AG09319 (cell line): ENCODE measurements around the gene ZNF319.
"Not testable (repeated sequence)": the region's sequence is repeated elsewhere in the genome, so short reads cannot be mapped to it uniquely, and the experiment has no call there.

Experiments used
- DNase-seq: peaks from one replicate; pipeline ENCODE4 v3.0.0-alpha.2; 2010; ENCODE audit warnings: low read depth; ENCODE audit errors: extremely low read depth
- TF ChIP-seq, protein P1 (sequence below): IDR thresholded peaks from 2 replicates; pipeline ENCODE4 v1.5.1; 2011; ENCODE audit warnings: low read depth, mild to moderate bottlenecking, inconsistent platforms, low read length, moderate library complexity

Gene ZNF319

DNA sequence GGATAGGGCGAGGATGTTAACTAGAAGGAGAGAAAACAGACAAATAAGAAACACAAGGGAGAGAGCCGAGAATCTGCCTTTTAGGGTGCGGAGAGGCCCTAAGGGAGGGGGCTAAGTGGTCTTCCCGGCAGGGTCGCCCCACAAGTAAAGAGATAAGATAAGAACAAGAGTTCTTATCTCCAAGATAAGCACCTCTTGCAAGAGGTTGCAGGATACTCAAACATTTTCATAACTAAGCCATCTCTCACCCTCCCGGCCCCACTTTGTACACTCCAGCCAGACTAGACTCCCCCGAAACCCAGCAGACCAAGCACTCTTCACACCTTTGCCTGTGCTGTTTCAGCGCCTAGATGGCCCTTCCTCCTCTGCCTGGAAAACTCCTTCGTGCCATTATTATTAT lies 14.3 kb downstream of the ZNF319 start:
- DNase-seq = no peak
- TF ChIP-seq, protein P1, sequence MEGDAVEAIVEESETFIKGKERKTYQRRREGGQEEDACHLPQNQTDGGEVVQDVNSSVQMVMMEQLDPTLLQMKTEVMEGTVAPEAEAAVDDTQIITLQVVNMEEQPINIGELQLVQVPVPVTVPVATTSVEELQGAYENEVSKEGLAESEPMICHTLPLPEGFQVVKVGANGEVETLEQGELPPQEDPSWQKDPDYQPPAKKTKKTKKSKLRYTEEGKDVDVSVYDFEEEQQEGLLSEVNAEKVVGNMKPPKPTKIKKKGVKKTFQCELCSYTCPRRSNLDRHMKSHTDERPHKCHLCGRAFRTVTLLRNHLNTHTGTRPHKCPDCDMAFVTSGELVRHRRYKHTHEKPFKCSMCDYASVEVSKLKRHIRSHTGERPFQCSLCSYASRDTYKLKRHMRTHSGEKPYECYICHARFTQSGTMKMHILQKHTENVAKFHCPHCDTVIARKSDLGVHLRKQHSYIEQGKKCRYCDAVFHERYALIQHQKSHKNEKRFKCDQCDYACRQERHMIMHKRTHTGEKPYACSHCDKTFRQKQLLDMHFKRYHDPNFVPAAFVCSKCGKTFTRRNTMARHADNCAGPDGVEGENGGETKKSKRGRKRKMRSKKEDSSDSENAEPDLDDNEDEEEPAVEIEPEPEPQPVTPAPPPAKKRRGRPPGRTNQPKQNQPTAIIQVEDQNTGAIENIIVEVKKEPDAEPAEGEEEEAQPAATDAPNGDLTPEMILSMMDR = no peak

DNA sequence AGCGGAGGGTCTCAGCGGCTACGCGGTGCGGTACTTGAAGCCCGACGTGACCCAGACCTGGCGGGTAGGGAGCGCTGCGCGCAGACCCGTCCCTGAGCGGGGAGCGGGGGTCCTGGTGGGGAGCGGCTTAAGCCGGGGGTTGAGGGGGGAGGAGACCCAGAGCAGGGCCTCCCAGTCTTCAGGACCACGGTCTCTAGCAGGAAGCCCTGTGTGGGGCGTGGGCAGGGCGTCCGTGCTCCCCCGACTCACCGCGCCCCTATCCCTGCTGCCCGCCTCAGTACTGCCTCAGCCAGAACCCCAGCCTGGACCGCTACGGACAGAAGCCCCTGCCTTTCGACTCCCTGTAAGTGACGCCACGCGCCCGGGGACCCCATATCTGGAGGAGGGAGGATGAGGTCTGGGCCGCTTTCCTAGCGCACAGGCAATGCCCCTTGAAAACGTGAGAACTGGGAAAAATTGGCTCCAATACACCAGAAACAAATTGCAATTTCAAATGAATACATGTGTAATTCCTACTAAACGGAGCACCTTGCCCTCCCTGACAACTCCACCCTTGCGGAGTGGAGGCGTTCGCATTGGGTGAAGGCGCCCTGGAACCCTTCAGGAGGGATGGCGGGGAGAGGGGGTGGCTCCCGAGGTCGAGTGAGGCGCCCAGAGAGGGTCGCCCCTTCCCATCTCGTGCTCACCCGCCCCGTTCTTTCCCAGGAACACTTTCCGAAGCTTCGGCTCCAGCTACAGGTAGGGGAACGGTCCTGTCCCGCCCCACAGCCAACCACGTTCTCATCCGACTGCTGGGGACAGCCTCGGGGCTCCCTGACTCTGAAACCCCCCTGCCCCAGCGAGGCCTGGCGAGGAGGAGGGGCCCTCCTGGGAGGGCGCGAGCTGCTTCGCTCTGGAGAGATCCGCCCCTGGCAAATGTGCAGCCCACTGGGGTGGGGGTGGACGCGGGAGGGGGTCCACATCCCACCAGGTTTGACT lies 15.0 kb downstream of the ZNF319 start:
- TF ChIP-seq, protein P1 = no peak
- DNase-seq = no peak

DNA sequence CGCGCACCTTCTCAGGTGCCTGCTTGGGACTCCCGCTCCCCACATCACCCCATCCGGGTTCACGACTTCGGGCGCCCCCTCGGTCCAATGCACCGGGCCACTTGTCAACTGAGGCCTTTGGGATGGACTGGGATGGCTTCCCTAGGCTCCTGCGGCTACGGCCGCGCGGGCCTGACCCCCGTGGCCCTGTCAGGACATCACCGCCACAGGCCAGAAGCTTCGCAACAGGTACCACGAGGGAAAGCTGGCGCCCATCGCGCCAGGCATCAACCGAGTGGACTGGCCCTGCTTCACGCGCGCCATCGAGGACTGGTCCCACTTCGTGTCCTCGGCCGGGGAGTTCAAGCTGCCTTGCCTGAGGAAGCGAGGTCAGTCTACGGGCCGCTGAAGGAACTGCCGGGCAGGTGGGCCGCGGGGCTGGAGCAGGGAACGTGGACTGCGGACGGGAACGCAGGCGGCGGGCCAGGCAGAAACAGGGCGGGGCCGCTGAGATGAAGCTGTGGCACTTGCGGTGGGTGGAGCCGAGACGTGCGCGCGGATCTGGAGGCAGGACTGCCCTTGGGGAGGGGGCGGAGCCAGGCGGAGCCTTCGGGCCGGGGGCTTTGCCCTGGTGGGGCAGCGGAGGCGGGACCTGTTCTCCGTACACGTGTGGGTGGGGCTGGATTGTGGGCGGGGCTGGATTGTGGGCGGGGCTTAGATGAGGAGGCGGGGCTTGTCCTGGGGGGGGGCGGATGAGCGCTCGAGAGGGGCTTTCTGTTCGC lies 15.8 kb downstream of the ZNF319 start:
- TF ChIP-seq, protein P1 = no peak
- peak; percentile 48 for DNase-seq

DNA sequence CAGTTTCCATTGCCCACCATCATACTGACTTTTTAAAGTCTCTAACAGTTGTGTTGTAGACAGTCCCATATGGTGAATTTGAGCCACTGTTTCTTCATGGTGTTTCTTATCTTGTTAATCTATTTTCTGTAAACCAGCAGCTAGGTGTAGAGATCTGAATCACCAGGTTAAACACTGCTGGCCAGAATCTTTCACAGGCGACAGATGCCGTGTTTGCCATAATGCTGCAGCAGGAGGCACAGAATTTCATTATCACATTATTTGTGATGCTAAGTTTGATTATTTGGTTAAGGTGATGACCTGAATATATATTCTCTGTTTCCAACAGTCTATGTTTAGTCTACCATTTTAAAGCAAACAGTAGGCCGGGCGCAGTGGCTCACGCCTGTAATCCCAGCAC lies 18.1 kb downstream of the ZNF319 start:
- TF ChIP-seq, protein P1 = no peak
- no peak for DNase-seq

GRCh38 chr16:57981636-57982035 lies 18.8 kb downstream of the ZNF319 start:
- no peak for DNase-seq
- TF ChIP-seq, protein P1 = no peak

- TF ChIP-seq, protein P1 = no peak
- no peak for DNase-seq
These were observed 21.4 kb downstream of the ZNF319 start for GRCh38 chr16:57979006-57979585.

- not testable (repeated sequence) for DNase-seq
These were observed 22.4 kb downstream of the ZNF319 start for GRCh38 chr16:57978070-57978465.
